ENCODE results near the gene CFAP251.

The CFAP251 gene

GRCh38 chr12:122009741-122010140 lies 91.3 kb downstream of the CFAP251 start:
- H3K36me3 ChIP-seq (ENCODE audit: control insufficient read depth, insufficient read depth, low read length): no peaks in the 10 kb centered on the region
- H3K9ac ChIP-seq (ENCODE audit: low read length): no peak overlapping the region
- no peak overlapping the region for H3K27ac ChIP-seq (ENCODE audit: low read depth, low read length)
- no peaks in the 10 kb centered on the region for H3K27me3 ChIP-seq (ENCODE audit: control insufficient read depth, insufficient read depth, low read length)
- H3K4me3 ChIP-seq (ENCODE audit: low read length): no peak overlapping the region
- H3K4me1 ChIP-seq (ENCODE audit: control insufficient read depth, insufficient read depth, low read length): no peaks in the 10 kb centered on the region

DNA sequence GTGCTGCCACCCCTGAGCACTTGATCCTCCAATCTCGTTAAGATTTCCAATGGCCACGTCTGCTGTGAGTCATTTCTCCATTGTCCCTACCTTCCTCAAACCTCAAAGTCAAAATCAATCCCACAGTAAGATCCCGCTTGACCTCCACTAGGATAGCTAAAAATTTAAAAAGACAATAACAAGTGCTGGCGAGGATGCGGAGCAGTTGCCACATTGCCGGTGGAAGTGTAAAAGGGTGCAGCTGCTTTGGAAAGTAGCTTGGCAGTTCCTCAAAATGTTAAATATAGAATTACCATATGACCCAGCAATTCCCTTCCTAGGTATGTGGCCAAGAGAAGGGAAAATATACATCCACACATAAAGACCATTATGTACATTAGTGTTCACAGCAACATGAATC lies 93.8 kb downstream of the CFAP251 start:
- Histone ChIP-seq H3K9ac (ENCODE audit: low read length) (no peak overlapping the region), H3K36me3 (ENCODE audit: control insufficient read depth, insufficient read depth, low read length) (no peaks in the 10 kb centered on the region), H3K4me1 (ENCODE audit: control insufficient read depth, insufficient read depth, low read length) (no peaks in the 10 kb centered on the region), H3K27me3 (ENCODE audit: control insufficient read depth, insufficient read depth, low read length) (no peaks in the 10 kb centered on the region), H3K4me3 (ENCODE audit: low read length) (no peak overlapping the region), H3K27ac (ENCODE audit: low read depth, low read length) (no peak overlapping the region)

DNA sequence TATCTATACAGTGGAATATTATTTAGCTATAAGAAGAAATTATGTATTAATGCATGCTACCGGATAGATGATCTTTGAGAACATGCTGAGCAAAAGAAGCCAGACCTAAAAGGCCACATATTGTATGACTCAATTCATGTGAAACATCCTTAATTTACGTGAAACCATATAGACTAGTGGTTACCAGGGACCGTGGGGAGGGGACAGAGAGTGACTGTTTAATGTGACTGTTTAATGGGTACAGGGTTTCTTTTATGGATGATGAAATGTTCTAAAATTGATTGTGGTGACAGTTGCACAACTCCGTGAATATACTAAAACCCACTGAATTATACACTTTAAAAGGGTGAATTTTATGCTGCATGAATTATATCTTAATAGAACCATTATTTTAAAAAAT lies 94.7 kb downstream of the CFAP251 start:
- H3K4me3 ChIP-seq (ENCODE audit: low read length): no peak overlapping the region
- no peak overlapping the region for H3K27ac ChIP-seq (ENCODE audit: low read depth, low read length)
- no peak overlapping the region for H3K9ac ChIP-seq (ENCODE audit: low read length)
- no peaks in the 10 kb centered on the region for H3K27me3 ChIP-seq (ENCODE audit: control insufficient read depth, insufficient read depth, low read length)
- H3K36me3 ChIP-seq (ENCODE audit: control insufficient read depth, insufficient read depth, low read length): no peaks in the 10 kb centered on the region
- no peaks in the 10 kb centered on the region for H3K4me1 ChIP-seq (ENCODE audit: control insufficient read depth, insufficient read depth, low read length)

- no peak overlapping the region for H3K9ac ChIP-seq (ENCODE audit: low read length)
- H3K4me1 ChIP-seq (ENCODE audit: control insufficient read depth, insufficient read depth, low read length): no peaks in the 10 kb centered on the region
- no peak overlapping the region for H3K27ac ChIP-seq (ENCODE audit: low read depth, low read length)
- no peak overlapping the region for H3K4me3 ChIP-seq (ENCODE audit: low read length)
- no peaks in the 10 kb centered on the region for H3K27me3 ChIP-seq (ENCODE audit: control insufficient read depth, insufficient read depth, low read length)
- no peaks in the 10 kb centered on the region for H3K36me3 ChIP-seq (ENCODE audit: control insufficient read depth, insufficient read depth, low read length)
These were observed 95.6 kb downstream of the CFAP251 start for GRCh38 chr12:122013791-122014590.

DNA sequence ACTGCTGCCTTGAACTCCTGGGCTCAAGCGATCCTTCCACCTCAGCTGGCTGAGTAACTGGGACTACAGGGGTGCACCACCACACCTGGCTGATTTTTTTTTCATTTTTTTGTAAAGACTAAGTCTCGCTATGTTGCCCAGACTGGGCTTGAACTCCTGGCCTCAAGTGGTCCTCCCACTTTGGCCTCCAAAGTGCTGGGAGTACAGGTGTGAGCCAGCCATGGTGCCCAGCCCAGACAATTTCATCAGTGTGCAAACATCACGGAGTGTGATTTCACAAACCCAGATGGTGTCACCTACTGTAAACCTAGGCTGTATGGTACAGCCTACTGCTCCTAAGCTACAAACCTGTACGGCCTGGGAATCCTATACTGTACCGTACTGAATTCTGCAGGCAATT lies 96.4 kb downstream of the CFAP251 start:
- no peak overlapping the region for H3K27ac ChIP-seq (ENCODE audit: low read depth, low read length)
- H3K27me3 ChIP-seq (ENCODE audit: control insufficient read depth, insufficient read depth, low read length): no peaks in the 10 kb centered on the region
- H3K36me3 ChIP-seq (ENCODE audit: control insufficient read depth, insufficient read depth, low read length): no peaks in the 10 kb centered on the region
- no peaks in the 10 kb centered on the region for H3K4me1 ChIP-seq (ENCODE audit: control insufficient read depth, insufficient read depth, low read length)
- H3K9ac ChIP-seq (ENCODE audit: low read length): no peak overlapping the region
- no peak overlapping the region for H3K4me3 ChIP-seq (ENCODE audit: low read length)

DNA sequence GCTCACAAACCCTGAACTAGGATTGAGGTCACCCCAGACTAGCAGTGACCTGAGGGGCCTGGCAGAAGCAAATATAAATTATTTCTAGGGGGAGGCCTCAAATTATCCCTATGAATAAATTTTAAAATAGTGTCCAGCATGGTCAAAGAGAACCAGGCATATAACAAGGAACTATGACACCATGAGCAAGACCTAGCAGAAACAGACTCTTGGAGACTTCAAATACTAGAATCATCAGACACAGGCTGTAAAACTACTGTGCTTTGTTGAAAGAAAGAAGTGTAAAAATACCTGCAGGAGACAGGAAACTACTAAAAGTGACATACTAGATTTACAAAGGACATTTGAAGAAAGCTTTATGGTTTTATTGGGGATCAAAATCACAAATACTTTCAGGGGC lies 100.1 kb downstream of the CFAP251 start:
- Histone ChIP-seq H3K27me3 (ENCODE audit: control insufficient read depth, insufficient read depth, low read length) (no peaks in the 10 kb centered on the region), H3K4me3 (ENCODE audit: low read length) (no peak overlapping the region), H3K27ac (ENCODE audit: low read depth, low read length) (no peak overlapping the region), H3K4me1 (ENCODE audit: control insufficient read depth, insufficient read depth, low read length) (peaks cover 3% of the 10 kb centered on the region), H3K9ac (ENCODE audit: low read length) (no peak overlapping the region), H3K36me3 (ENCODE audit: control insufficient read depth, insufficient read depth, low read length) (no peaks in the 10 kb centered on the region)

- H3K9ac ChIP-seq (ENCODE audit: low read length): no peak overlapping the region
- H3K27me3 ChIP-seq (ENCODE audit: control insufficient read depth, insufficient read depth, low read length): no peaks in the 10 kb centered on the region
- H3K27ac ChIP-seq (ENCODE audit: low read depth, low read length): no peak overlapping the region
- no peak overlapping the region for H3K4me3 ChIP-seq (ENCODE audit: low read length)
- peaks cover 4% of the 10 kb centered on the region for H3K4me1 ChIP-seq (ENCODE audit: control insufficient read depth, insufficient read depth, low read length)
- no peaks in the 10 kb centered on the region for H3K36me3 ChIP-seq (ENCODE audit: control insufficient read depth, insufficient read depth, low read length)
These were observed 100.5 kb downstream of the CFAP251 start for GRCh38 chr12:122018937-122019336.

DNA sequence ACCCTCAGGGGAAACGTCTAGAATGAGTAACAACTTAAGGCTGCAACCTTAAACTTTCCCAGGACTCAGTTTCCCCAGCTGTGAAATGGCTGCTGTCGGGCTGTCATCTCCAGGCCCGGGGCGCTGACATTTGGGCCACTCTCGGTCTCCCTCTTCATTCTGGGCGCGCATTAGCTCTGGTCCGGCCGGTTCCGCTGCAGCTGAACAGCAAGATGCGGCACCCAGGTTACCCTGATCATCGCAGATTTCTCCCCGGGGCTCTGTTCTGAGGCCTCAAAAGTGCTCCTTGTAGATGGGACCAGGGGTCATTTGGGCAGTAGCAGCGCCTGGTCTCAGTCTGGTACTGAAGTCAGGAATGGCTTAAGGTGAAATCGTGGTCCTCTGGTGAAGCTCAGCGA lies 102.4 kb downstream of the CFAP251 start:
- H3K9ac ChIP-seq (ENCODE audit: low read length): no peak overlapping the region
- H3K36me3 ChIP-seq (ENCODE audit: control insufficient read depth, insufficient read depth, low read length): no peaks in the 10 kb centered on the region
- peak overlapping the region; percentile 58 for H3K4me3 ChIP-seq (ENCODE audit: low read length)
- H3K4me1 ChIP-seq (ENCODE audit: control insufficient read depth, insufficient read depth, low read length): peaks cover 8% of the 10 kb centered on the region
- no peak overlapping the region for H3K27ac ChIP-seq (ENCODE audit: low read depth, low read length)
- H3K27me3 ChIP-seq (ENCODE audit: control insufficient read depth, insufficient read depth, low read length): no peaks in the 10 kb centered on the region

DNA sequence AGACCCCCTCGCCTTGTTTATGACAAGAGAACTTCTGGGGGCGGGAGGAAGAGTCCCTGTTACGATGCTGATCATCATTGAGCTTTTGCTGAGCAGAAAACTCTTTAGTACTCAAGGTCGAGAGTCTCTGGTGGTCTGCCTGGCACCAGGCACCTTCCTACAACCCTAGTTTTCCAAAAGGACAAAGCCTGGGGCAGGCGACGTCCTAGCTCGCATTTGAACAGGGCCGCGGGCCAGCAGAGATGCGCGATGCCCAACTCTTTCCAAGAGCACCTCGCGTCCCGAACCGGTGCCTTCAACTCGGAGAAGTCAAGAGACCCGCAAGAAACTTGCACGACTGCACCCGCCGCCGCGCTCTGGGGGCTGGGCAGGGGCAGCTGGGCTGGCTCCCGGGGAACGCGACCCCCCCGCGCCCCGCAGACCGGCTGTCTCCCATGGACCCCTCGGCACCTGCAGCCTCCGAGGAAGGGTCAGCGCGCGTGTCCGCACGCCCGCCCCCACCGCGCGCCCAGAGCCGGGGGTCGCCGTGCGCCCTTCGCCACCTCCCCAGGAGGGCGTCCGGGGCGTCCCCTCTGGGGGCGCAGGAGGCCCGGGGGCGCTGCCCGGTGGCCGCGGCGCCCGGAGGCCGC lies 102.9 kb downstream of the CFAP251 start:
- Histone ChIP-seq H3K9ac (ENCODE audit: low read length) (no peak overlapping the region), H3K36me3 (ENCODE audit: control insufficient read depth, insufficient read depth, low read length) (no peaks in the 10 kb centered on the region), H3K4me3 (ENCODE audit: low read length) (peak overlapping the region; percentile 58), H3K4me1 (ENCODE audit: control insufficient read depth, insufficient read depth, low read length) (peaks cover 8% of the 10 kb centered on the region), H3K27ac (ENCODE audit: low read depth, low read length) (peak overlapping the region; percentile 68), H3K27me3 (ENCODE audit: control insufficient read depth, insufficient read depth, low read length) (no peaks in the 10 kb centered on the region)

- Histone ChIP-seq H3K9ac (ENCODE audit: low read length) (peak within 1 kb of the TSS; percentile 30), H3K4me3 (ENCODE audit: low read length) (peak within 1 kb of the TSS; percentile 74), H3K36me3 (ENCODE audit: control insufficient read depth, insufficient read depth, low read length) (no peaks in the 10 kb centered on the region), H3K27me3 (ENCODE audit: control insufficient read depth, insufficient read depth, low read length) (no peaks in the 10 kb centered on the region), H3K4me1 (ENCODE audit: control insufficient read depth, insufficient read depth, low read length) (peaks cover 8% of the 10 kb centered on the region), H3K27ac (ENCODE audit: low read depth, low read length) (peak within 1 kb of the TSS; percentile 87)
These were observed 103.5 kb downstream of the CFAP251 start, which contains the start of gene BCL7A for GRCh38 chr12:122021822-122022392. BCL7A (plus strand) TSS chr12:122021884; CDS start chr12:122022092, 208 bp downstream.

DNA sequence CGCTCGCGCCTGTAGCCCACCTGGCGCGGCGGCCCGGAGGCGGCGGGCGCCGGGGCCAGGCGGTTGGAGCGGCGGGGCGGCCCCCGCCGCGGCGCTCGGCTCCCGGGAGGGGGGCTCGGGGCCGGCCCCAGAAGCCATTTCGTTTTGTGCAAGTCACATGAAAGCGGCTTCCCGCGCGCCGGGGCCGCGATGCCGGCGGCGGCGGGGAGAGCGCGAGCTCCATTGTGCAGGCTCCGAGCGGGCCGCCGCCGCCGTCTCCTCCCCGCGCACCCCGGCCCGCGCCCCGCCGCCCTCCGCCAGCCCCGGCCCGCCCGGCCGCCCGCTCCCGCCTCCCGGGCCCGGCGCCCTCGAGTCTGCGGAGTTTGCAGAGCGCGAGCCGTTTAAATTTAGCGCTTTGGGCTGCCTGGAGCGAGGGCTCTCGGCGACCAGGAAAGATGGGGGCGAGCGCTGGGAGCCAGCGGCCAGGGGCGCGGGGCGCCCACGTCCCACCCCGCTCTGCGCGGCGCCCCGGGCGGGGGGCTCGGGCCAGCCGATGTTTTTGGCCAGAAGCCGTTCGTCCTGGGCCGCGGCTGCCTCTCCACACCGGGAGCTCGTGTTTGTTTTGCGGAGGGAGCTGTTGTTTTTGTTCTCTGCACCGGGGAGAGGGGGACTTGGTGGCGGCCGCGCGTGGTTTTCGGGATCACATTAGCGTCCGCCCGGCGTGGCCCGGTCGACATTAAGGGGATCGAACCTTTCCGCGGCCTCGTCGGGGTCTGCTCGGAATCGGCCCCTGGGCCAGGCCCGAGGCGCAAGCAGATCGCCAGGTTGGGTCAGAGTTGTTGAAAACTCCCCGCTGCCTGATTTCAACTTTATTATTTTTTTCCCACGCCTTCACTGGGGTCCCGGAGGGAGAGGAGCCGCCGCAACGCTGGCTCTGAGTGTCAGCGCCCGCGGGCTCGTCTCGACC lies 104.3 kb downstream of the CFAP251 start:
- peak overlapping the region; percentile 30 for H3K9ac ChIP-seq (ENCODE audit: low read length)
- no peaks in the 10 kb centered on the region for H3K36me3 ChIP-seq (ENCODE audit: control insufficient read depth, insufficient read depth, low read length)
- peak overlapping the region; percentile 87 for H3K27ac ChIP-seq (ENCODE audit: low read depth, low read length)
- no peaks in the 10 kb centered on the region for H3K27me3 ChIP-seq (ENCODE audit: control insufficient read depth, insufficient read depth, low read length)
- peaks cover 8% of the 10 kb centered on the region for H3K4me1 ChIP-seq (ENCODE audit: control insufficient read depth, insufficient read depth, low read length)
- H3K4me3 ChIP-seq (ENCODE audit: low read length): peak overlapping the region; percentile 74

Data from rectal smooth muscle tissue (tissue), 1 donor.